UCSD-AML1 (cell line): ENCODE measurements around the gene HAO2.
"Not testable (repeated sequence)": the region's sequence is repeated elsewhere in the genome, so short reads cannot be mapped to it uniquely, and the experiment has no call there.

Source experiments
- DNase-seq: peaks from one replicate; lab custom pipeline; 2025; ENCODE audit not compliant: unreplicated experiment; lab: John Stamatoyannopoulos, UW

The HAO2 gene

GRCh38 chr1:119345398-119345797, 23.2 kb upstream of the HAO2 start:
- no peak for DNase-seq

- DNase-seq, result no peak
Observed at GRCh38 chr1:119347858-119348257, 20.7 kb upstream of the HAO2 start.

GRCh38 chr1:119348941-119349340, 19.6 kb upstream of the HAO2 start:
- no peak for DNase-seq

- DNase-seq, result not testable (repeated sequence)
Observed at GRCh38 chr1:119350866-119351265, 17.7 kb upstream of the HAO2 start.

- DNase-seq, result no peak
Observed at GRCh38 chr1:119351997-119352396, 16.6 kb upstream of the HAO2 start.

DNA sequence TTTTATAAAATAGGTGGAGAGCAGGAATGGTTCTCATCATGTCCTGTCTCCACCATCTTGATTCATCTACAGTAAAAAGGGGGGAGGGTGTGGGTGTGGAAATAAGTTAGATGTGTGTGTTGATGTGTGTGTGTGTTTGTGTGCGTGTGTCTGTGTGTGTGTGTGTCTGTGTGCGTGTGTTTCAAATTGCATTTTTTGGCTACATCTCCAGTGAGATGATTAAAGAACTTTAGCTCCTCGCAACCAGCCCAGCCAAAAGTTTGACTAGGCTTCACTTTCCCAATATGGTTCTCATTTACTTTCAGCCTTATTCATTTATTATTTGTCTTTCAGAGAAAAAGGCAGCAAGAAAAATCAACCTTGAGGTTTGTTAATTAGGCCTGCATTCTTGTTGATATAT, 14.7 kb upstream of the HAO2 start:
- DNase-seq, result no peak

GRCh38 chr1:119358636-119359035, 9.9 kb upstream of the HAO2 start:
- DNase-seq, result no peak

- DNase-seq, result no peak
Observed at GRCh38 chr1:119359730-119360129, 8.9 kb upstream of the HAO2 start.

GRCh38 chr1:119361205-119361604, 7.4 kb upstream of the HAO2 start:
- DNase-seq, result no peak

- DNase-seq, result no peak
Observed at GRCh38 chr1:119361620-119362344, 6.8 kb upstream of the HAO2 start.

DNA sequence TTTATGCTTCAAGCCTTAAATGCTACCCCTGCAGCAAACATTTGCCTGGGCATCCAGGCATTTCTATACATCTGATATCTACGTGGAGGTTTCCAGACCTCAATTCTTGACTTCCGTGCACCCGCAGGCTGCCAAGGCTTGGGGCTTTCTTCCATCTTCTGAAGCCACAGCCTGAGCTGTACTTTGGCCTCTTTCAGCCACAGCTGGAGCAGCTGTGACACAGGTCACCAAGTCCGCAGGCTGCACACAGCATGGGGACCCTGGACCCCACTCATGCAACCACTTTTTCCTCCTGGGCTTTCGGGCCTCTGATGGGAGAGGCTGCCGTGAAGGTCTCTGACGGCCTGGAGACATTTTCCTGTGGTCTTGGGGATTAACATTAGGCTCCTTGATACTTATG, 5.4 kb upstream of the HAO2 start:
- DNase-seq, result no peak

DNA sequence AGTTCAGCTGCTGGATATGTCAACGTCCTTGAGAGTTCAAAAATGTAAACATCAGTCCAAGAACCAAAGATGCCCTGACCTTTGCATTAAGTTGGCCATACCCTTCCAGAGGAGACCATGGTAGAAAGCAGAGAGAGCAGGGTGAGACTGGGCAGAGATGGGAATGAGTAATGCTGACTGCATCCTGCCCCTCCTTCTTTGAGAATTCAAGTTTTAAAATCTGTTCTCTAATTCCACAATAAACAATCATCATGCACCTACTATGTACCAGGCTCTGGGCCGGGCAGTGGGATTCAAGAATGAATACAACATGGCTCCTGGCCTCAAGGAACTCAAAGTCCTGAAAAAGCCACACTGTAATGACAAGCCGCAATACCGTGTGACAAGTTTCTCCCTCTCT, 3.9 kb upstream of the HAO2 start:
- DNase-seq, result no peak

GRCh38 chr1:119366424-119366823, 2.2 kb upstream of the HAO2 start:
- DNase-seq, result no peak

DNA sequence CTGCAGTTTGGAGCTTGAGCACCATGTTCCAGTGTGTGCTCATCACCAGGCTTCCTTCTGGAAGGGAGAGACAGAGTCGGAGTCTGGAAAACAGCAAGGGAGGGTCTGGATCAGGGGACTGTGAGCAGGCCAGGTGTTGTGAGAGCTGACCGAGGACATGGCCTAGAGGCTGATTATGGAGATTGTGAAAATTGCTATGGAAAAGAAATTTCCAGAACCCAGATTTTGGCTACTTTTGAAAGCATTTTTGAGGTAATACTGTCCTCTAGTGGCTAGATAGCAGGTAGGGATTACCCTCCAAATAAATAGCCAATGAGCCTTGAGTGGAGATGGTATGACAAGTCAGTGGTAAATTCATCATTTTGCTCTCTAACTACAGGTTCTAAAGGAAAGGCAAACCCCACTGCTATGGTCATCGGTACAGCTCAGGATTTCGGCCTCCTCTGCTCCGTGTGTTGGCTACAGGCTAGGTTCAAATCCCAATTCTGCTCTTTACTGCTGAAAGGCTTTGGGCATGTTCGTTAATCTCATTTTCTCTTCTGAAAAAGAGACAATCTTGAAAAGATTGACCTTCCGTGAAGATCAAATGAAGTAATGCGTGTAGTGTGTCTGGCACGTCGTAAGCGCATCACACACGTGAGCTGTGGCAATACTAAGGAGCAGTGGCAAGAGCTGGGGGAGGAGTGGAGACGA, 1.0 kb upstream of the HAO2 start:
- no peak for DNase-seq

GRCh38 chr1:119370748-119371147, 2.2 kb downstream of the HAO2 start:
- no peak for DNase-seq

GRCh38 chr1:119371815-119372214, 3.2 kb downstream of the HAO2 start:
- DNase-seq, result no peak

DNA sequence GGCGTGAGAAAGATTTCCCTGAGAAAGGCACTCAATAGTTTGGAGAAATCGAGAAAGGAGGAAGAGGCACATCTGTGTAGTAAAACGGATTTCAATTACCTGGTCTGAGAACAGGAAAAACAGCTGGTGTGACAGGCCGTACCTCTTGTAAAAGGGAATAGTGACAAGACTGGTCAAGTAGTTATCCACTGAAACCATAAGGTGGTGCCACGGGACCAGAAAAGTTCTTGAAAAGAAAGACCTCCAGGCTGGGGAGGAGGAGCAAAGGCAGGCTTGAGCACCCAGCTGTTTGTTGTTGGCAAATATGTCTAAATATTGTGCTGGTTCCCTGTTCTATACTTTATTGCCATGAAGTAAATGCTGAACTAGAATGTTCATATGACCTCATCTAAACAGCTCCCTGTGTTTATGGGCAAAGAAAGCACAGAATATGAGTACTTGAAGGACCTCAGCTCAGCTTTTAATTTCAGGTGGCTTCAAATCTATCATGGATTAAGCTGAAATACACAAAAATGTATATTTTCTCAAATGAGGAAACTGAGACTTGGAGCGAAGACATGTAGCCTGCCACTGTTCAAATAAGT, 4.0 kb downstream of the HAO2 start:
- no peak for DNase-seq

GRCh38 chr1:119373465-119373864, 4.9 kb downstream of the HAO2 start:
- no peak for DNase-seq

DNA sequence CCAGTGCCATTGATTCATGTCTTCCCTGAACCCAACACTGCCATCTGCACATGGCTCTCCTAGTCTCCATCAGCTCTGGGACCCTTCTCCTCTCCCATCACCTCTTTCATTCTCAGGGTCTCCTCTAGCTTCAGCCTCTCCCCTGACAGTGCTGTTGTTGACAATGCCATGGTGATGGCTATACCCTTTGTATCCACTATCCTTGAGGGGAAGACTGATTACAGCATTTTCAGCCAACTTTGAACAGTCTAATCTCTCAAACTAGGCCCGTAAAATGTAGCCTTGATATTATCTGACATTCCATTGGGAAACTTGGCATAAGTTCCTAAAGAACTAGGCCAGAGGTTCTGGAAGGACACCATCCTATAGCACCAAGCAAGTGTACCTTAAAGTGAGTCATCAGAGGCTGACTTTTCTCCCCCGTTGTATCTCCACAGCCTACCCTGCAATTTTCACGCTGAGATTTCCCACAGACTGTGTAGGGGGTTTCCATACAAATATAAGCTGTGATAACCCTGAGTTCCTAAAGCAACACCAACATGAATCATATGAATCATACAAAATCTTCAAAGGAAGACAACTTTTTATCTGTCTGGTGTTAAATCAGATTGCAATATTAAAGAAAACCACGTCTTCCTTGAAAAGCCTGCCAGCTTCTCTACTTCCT, 5.8 kb downstream of the HAO2 start:
- no peak for DNase-seq

DNA sequence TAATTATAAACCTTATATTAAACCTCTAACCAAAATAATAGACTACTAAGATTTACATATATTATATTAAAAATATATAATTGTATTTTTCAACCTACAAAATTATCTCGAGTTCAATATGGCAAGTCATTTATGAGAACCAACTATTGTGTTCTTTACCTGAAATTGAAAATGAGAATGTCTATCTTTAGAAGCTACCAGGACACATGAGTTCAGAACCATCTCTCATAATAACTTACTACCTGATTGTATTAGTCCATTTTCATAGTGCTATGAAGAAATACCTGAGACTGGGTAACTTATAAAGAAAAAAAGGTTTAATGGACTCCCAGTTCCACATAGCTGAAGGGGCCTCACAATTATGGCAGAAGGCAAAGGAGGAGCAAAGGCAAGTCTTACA, 6.8 kb downstream of the HAO2 start:
- DNase-seq, result no peak

- no peak for DNase-seq
Observed at GRCh38 chr1:119376594-119376993, 8.0 kb downstream of the HAO2 start.

GRCh38 chr1:119377594-119377993, 9.0 kb downstream of the HAO2 start:
- not testable (repeated sequence) for DNase-seq
